Fibroblast of mammary gland (primary cell): Measurements from ENCODE around the gene RNF217.
A peak's percentile ranks its signal among the peaks of the same experiment; 100 is the strongest.

ENCODE experiments used
- DNase-seq: peaks from one replicate; pipeline ENCODE4 v3.0.0-alpha.2; 2010; ENCODE audit warnings: low read depth
- H3K4me3 ChIP-seq: 2 replicates; pipeline ENCODE4 v1.5.1; 2011; ENCODE audit warnings: low read depth, mild to moderate bottlenecking, low read length, moderate library complexity; ENCODE audit not compliant: control insufficient read depth
- CTCF ChIP-seq: conservative IDR thresholded peaks from 2 replicates; pipeline ENCODE4 v1.5.1; 2011; ENCODE audit warnings: low read depth, low read length, inconsistent platforms; ENCODE audit not compliant: control insufficient read depth, insufficient read depth

Gene RNF217

GRCh38 chr6:124970243-124970642, 8.0 kb downstream of the RNF217 start:
- DNase-seq: peak; percentile 81
- TF ChIP-seq CTCF: no peak
- no peak overlapping the region for H3K4me3 ChIP-seq

- TF ChIP-seq CTCF: no peak
- H3K4me3 ChIP-seq: no peak overlapping the region
- no peak for DNase-seq
Observed at GRCh38 chr6:124970763-124971162, 8.5 kb downstream of the RNF217 start.

- no peak overlapping the region for H3K4me3 ChIP-seq
- DNase-seq: no peak
- TF ChIP-seq CTCF: no peak
Observed at GRCh38 chr6:124973780-124974179, 11.5 kb downstream of the RNF217 start.

- no peak for TF ChIP-seq CTCF
- H3K4me3 ChIP-seq: no peak overlapping the region
- no peak for DNase-seq
Observed at GRCh38 chr6:124974771-124975377, 12.6 kb downstream of the RNF217 start.

GRCh38 chr6:124977067-124977908, 15.1 kb downstream of the RNF217 start:
- no peak for TF ChIP-seq CTCF
- no peak for DNase-seq
- H3K4me3 ChIP-seq: no peak overlapping the region

- no peak for DNase-seq
- no peak for TF ChIP-seq CTCF
- H3K4me3 ChIP-seq: no peak overlapping the region
Observed at GRCh38 chr6:124978451-124979293, 16.4 kb downstream of the RNF217 start.
